IPS-15b (cell line): ENCODE results near the gene TCTN2.
A peak's percentile ranks its signal among the peaks of the same experiment; 100 is the strongest.

Experiments
- H3K27me3 ChIP-seq: one replicate; pipeline ENCODE4 v1.6.1; 2013; ENCODE audit warnings: low read length; ENCODE audit not compliant: control insufficient read depth, insufficient read depth
- H3K36me3 ChIP-seq: one replicate; pipeline ENCODE4 v1.6.1; 2013; ENCODE audit warnings: low read length; ENCODE audit not compliant: control insufficient read depth, insufficient read depth
- H3K4me1 ChIP-seq: one replicate; pipeline ENCODE4 v1.6.1; 2013; ENCODE audit warnings: mild to moderate bottlenecking, low read length; ENCODE audit not compliant: control insufficient read depth, insufficient read depth
- H3K4me3 ChIP-seq: one replicate; pipeline ENCODE4 v1.5.1; 2013; ENCODE audit warnings: low read depth, low read length
- H3K9ac ChIP-seq: one replicate; pipeline ENCODE4 v1.6.1; 2013; ENCODE audit warnings: low read depth, mild to moderate bottlenecking, low read length
- H3K9me3 ChIP-seq: one replicate; pipeline ENCODE4 v1.6.1; 2013; ENCODE audit warnings: mild to moderate bottlenecking, low read length; ENCODE audit not compliant: control insufficient read depth, insufficient read depth

Gene TCTN2

DNA sequence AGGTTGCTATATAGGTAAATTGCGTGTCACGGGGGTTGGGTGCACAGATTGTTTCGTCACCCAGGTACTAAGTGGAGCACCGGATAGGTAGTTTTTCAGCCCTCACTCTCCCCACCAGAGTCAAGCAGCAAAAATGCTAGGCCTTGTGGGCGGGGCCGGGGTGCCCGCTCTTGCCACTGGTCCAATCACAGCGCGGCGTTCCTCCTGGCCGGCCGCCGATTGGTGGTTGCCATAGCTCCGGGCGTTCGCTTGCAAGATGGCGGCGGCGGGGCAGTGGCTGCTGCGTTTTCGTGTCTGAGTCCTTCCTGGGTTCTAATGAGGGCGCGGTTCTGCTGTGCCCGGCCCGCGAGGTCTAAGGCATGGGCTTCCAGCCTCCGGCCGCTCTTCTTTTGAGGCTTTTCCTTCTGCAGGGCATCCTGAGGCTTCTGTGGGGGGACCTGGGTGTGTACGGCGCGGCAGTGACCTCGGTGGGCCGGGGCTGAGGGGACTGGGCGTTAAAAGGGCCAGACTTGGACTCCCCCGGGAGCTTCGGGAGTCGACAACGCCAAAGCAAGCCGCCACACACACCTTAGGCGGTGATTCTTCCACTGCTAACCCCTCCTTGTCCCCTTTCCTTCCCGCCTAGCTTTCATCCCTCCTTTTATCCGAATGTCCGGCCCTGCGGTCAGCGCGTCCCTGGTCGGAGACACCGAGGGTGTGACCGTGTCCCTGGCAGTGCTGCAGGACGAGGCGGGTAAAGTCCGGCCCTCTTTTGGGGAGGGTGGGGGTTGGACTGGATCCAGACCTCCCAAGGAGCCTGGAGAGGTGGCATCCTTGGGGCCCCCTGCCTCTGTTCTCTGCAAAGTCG lies at the start of gene TCTN2:
TSS of gene TCTN2 (plus strand) at position 232 of the 847 bp plus-strand sequence. CDS start at position 360, 128 bp downstream.
- peak within 1 kb of the TSS; percentile 87 for H3K4me3 ChIP-seq
- H3K9me3 ChIP-seq: no peaks in the 10 kb centered on the region
- H3K36me3 ChIP-seq: no peaks in the 10 kb centered on the region
- H3K27me3 ChIP-seq: no peaks in the 10 kb centered on the region
- H3K4me1 ChIP-seq: no peaks in the 10 kb centered on the region
- peak within 1 kb of the TSS; percentile 12 for H3K9ac ChIP-seq

DNA sequence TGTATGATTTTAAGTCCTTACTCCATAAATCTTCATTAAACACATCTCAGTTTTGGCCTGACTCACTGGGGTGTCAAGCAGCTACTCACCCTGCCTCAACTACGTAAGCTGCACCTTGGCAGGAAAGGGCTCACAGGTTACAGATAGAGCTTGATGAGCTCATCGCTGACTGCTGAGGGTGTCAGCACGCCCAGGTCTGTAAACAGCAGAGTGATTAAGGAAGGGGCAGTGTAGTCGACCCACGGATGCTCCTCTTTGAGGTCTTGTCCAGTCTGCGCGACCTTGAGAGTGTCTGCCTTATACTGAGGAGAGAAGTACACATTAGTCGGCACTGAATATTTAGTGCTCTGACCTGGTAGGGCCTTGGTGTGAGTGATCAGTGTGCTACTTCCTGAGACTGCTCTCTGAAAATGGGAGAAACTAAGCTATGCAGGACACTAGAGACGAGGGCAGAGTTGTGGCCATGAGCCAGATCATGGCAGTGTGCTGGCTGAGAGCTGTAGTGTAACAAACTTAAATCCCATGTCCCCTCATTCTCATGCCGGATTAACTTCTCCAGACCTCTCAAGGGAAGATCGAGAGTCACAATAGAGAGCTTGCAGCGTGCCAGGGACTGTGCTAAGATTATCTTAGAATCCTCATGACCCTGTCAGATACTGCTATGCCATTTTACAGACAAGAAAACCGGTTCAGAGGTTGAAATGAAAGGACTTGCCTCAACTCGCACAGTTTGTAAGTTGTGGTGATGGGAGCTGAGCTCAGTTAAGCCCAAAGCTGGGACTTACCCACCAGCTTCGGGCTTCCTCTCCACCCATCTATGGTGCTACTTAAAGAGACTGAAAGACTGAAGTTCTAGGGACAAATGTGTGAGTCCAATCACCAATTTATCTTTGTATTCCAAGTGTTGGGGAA lies 49.0 kb upstream of the TCTN2 start:
- Histone ChIP-seq H3K36me3 (peaks cover 42% of the 10 kb centered on the region), H3K4me3 (no peak overlapping the region), H3K9ac (no peak overlapping the region), H3K4me1 (no peaks in the 10 kb centered on the region), H3K9me3 (no peaks in the 10 kb centered on the region), H3K27me3 (no peaks in the 10 kb centered on the region)

DNA sequence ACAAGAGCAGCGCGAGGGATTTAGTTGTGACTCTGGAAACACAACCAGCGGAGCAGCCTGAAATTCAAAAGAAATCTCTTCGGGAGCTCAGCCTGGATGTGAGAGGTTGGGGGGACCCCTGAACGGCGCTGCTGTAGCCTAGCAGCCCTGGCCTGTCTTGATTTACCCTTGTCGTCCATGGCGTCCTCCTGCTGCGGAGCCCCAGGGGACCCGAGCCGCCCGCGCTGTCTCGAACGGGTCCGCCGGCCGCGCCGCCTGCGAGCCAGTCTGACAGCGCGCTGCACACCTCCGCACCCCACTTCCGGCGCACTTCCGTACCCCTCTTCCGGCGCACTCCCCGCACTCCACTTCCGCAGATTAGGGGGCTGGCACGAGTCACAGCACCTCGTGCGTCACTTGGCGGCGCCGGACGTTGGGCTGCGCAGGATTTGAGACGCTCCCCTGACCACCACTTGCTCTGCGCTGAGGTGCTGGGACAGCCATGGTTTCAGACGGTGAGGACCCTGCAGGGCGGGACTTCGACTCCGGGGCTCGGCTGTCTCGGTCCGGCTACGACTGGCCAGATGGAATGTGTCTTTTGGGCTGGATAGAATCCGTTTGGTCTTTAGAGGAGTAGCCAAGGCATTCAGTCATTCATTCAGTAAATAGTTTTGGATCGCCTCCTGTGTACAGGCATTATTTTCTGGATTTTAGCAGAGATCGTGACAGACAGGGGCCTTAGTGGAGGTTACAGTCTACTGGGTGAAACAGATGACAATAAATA lies 37.4 kb upstream of the TCTN2 start, which contains the start of the genes EIF2B1 and GTF2H3:
TSS of gene EIF2B1 (minus strand) at position 308 of the 763 bp plus-strand sequence. CDS start at position 179, 129 bp downstream.
TSS of gene GTF2H3 (plus strand) at position 451 of the 763 bp plus-strand sequence. CDS start at position 482, 31 bp downstream.
- H3K4me3 ChIP-seq: peak within 1 kb of the TSS; percentile 99
- peak within 1 kb of the TSS; percentile 97 for H3K9ac ChIP-seq
- no peaks in the 10 kb centered on the region for H3K9me3 ChIP-seq
- H3K27me3 ChIP-seq: no peaks in the 10 kb centered on the region
- peaks cover 8% of the 10 kb centered on the region for H3K36me3 ChIP-seq
- H3K4me1 ChIP-seq: no peaks in the 10 kb centered on the region

DNA sequence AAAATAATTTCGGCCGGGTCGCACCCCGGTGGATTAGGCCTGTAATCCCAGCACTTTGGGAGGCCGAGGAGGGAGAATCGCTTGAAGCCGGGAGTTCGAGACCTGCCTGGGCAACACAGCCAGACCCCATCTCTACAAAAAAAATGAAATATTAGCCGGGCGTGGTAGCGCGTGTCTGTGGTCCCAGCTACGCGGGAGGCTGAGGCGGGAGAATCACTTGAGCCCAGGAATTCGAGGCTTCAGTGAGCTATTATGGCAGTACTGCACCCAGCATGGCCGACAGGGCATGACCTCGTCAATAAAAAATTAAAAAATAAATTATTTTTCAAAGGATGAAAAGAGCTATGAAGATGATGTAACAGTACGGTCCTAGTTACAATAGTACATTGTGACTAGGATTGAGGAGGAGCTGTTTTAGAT lies 36.8 kb upstream of the TCTN2 start:
- no peaks in the 10 kb centered on the region for H3K4me1 ChIP-seq
- no peaks in the 10 kb centered on the region for H3K9me3 ChIP-seq
- H3K27me3 ChIP-seq: no peaks in the 10 kb centered on the region
- peak overlapping the region; percentile 97 for H3K9ac ChIP-seq
- H3K4me3 ChIP-seq: peak overlapping the region; percentile 99
- H3K36me3 ChIP-seq: peaks cover 2% of the 10 kb centered on the region

DNA sequence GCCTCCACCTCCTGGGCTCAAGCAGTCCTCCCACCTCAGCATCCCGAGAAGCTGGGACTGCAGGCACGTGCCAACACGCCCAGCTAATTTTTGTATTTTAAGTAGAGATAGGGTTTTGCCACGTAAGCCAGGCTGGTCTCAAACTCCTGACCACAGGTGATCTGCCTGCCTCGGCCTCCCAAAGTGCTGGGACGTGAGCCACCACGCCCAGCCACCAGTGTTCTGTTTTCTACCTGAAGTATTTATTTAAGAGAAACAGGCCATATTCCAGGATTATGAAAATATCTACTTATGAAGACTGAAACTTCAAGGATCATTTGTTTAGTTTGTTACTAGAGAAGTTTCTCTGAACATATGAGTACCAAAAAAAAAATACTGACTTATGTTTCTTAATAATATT lies 27.0 kb upstream of the TCTN2 start:
- H3K36me3 ChIP-seq: peaks cover 10% of the 10 kb centered on the region
- no peak overlapping the region for H3K9ac ChIP-seq

DNA sequence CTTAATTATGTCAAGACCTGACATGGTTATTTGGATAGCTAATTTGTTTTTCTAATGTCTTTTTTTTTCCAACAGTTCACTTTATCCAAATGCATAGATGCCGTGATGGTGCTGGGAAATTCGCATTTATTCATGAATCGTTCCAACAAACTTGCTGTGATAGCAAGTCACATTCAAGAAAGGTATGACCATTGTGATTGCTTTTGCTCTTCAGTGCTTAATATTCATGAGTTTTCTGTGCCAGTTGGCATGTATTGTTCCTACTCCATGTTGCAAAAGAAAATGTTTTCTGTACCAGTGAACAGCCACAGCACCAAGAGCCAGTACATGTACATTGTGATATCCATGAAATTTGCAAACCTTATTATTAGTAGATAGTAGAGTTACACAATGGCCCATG lies 25.5 kb upstream of the TCTN2 start:
- Histone ChIP-seq H3K4me1 (no peaks in the 10 kb centered on the region), H3K9ac (no peak overlapping the region), H3K27me3 (no peaks in the 10 kb centered on the region), H3K36me3 (peaks cover 10% of the 10 kb centered on the region), H3K4me3 (no peak overlapping the region), H3K9me3 (no peaks in the 10 kb centered on the region)

More for the DNA sequence above, 27.0 kb upstream of the TCTN2 start:
- Histone ChIP-seq H3K9me3 (no peaks in the 10 kb centered on the region), H3K4me1 (no peaks in the 10 kb centered on the region), H3K4me3 (no peak overlapping the region), H3K27me3 (no peaks in the 10 kb centered on the region)

DNA sequence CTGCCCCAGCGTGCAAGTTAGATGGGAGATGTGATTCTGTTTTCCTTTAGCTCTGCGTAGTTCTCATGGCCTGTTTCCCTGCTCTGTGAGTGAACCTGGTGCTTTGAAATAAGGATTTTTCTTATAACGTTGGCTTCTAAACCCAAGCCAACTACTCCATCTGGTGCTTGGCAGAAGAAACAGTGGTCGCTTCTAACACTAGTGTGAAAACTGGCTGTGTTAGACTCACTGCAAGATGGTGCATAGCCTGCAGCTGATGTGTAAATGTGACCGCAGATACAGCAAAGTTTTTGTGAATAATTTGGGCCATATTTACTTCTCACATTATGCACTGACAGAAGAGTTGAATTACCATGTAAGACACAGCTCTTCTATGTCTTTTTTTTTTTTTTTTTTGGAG lies 25.0 kb upstream of the TCTN2 start:
- Histone ChIP-seq H3K4me1 (no peaks in the 10 kb centered on the region), H3K9ac (no peak overlapping the region), H3K9me3 (no peaks in the 10 kb centered on the region), H3K4me3 (no peak overlapping the region), H3K36me3 (peaks cover 10% of the 10 kb centered on the region), H3K27me3 (no peaks in the 10 kb centered on the region)

DNA sequence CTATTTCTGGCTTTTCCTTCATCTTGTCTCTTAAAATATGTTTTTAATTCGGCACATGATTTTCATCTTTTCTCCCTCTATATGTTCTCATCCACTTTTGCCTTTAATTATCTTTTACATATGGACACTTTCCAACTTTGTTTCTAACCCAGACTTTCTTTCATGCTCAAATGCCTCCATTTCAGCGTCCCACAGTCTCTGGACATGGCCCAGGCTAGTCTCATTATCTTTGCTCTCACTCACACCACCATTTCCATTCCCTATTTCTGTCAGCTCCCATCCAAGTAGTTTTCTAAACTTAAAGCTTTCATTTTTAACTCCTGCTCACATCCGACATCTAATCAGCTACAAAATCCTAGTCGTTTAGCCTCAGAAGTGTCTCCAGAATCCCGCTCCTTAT lies 22.5 kb upstream of the TCTN2 start:
- no peaks in the 10 kb centered on the region for H3K27me3 ChIP-seq
- no peak overlapping the region for H3K9ac ChIP-seq
- no peaks in the 10 kb centered on the region for H3K9me3 ChIP-seq
- H3K4me1 ChIP-seq: no peaks in the 10 kb centered on the region
- peaks cover 10% of the 10 kb centered on the region for H3K36me3 ChIP-seq
- H3K4me3 ChIP-seq: no peak overlapping the region

DNA sequence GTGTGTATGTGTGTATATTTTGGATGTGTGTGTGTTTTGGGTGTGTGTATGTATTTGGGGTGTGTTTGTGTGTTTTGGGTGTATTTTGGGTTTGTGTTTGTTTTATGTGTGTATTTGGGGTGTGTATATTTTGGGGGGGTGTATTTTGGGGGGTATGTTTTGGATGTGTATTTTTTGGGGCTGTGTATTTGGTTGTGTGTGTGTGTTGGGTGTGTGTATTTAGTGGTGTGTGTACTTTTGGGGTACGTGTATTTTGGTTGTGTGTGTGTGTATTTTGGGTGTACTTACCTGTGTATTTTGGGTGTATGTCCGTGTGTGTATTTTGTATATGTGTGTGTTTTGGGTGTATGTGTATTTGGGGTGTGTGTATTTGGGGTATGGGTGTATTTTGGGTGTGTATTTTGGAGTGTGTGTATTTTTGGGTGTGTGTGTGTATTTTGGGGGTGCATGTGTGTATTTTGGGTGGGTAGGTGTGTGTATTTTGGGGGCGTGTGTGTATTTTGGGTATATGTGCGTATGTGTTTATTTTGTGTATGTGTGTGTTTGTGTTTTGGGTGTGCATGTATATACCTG lies 16.7 kb upstream of the TCTN2 start:
- Histone ChIP-seq H3K4me1 (no peaks in the 10 kb centered on the region), H3K9ac (no peak overlapping the region), H3K4me3 (no peak overlapping the region), H3K9me3 (no peaks in the 10 kb centered on the region), H3K27me3 (no peaks in the 10 kb centered on the region), H3K36me3 (peaks cover 4% of the 10 kb centered on the region)

DNA sequence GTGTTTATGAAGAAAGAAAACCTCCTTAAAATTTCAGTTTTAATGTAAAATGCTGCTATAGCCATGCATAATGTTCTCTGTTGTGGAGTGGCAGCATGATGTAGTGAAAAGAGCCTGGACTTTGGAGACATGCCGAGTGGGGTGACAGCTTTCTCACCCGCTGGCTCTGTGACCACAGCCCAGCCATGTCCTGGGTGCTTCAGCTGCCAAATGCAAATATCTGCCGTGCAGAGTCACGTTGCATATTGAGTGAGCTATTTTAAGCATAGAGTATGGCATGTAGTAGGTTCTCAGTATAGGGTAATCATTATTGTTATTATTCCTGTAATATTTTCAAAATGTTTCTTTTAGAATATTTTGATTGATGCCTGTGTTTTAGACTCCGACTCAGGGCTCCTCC lies 15.5 kb upstream of the TCTN2 start:
- H3K4me3 ChIP-seq: no peak overlapping the region
- no peak overlapping the region for H3K9ac ChIP-seq
- H3K9me3 ChIP-seq: no peaks in the 10 kb centered on the region

DNA sequence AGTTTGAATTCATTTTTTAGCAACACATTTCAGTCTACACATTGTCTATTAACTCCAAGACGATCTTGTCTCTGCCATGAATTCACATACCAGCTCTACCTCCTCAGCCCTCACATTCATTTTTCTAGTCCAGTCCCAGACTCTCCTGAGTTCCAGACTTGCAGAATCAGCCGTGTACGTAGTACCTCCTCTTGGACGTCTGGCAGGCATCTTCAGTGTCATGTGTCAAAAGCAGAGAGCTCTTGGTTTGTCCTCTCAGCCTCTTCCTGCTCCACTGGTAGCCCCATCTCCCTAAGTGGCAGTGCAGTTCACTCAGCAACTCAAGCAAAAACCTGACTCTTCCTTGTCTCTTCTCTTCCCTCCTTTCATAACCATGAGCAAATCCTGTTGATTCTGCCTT lies 14.5 kb upstream of the TCTN2 start:
- Histone ChIP-seq H3K4me1 (no peaks in the 10 kb centered on the region), H3K36me3 (peaks cover 10% of the 10 kb centered on the region), H3K9me3 (no peaks in the 10 kb centered on the region), H3K9ac (no peak overlapping the region), H3K4me3 (no peak overlapping the region), H3K27me3 (no peaks in the 10 kb centered on the region)

More for the DNA sequence above, 15.5 kb upstream of the TCTN2 start:
- Histone ChIP-seq H3K27me3 (no peaks in the 10 kb centered on the region), H3K4me1 (no peaks in the 10 kb centered on the region), H3K36me3 (peaks cover 6% of the 10 kb centered on the region)
